CD4-positive, CD25-positive, alpha-beta regulatory T cell (primary cell): ENCODE measurements around the gene MON1A. TPM values are rescaled to one million over a fixed set of nuclear protein-coding genes. Genes with fewer than 3 reads are reported as not detected.

Experiments used
- polyA plus RNA-seq, 4 donors: library from polyadenylated mRNA; unstranded; fragments of 300-500 nt; fragmentation: Illumina TruSeq; gene quantifications; one replicate each; pipeline ENCODE4 v1.2.3, GENCODE V29; 2021
- total RNA-seq: library from RNA; stranded (reverse); gene quantifications from one replicate; pipeline ENCODE4 v1.2.3, GENCODE V29; 2022

MON1A gene
- total and polyA plus RNA-seq, 5 donors from 2014 or later, result 4.7 to 20.1 (median 19.2) TPM

Other genes starting within 250 kb of the MON1A start
- 4.1 TPM for gene MST1, start 240.3 kb downstream of the MON1A start, total RNA-seq
- 1 to 10 TPM in 2 of 4 donors, under 1 TPM in 2; 0.76 to 1.6 (median 0.97) TPM for gene MST1, start 240.3 kb downstream of the MON1A start, polyA plus RNA-seq
- 47.1 TPM for gene RNF123, start 240.3 kb downstream of the MON1A start, total RNA-seq
- 10 to 100 TPM in 3 of 4 donors, 1 to 10 TPM in 1; 9.8 to 16.6 (median 12.6) TPM for gene RNF123, start 240.3 kb downstream of the MON1A start, polyA plus RNA-seq
- gene AMIGO3, start 210.1 kb downstream of the MON1A start, total RNA-seq, result not detected
- 1 to 10 TPM in 3 of 4 donors, under 1 TPM in 1; 0.53 to 1.5 (median 1.1) TPM for gene AMIGO3, start 210.1 kb downstream of the MON1A start, polyA plus RNA-seq
- gene GMPPB, start 205.9 kb downstream of the MON1A start, total RNA-seq, result 32.1 TPM
- gene GMPPB, start 205.9 kb downstream of the MON1A start, polyA plus RNA-seq, result 10 to 100 TPM; 14.7 to 29.7 (median 16.9) TPM
- gene IP6K1, start 143.3 kb downstream of the MON1A start, total RNA-seq, result 61.5 TPM
- 10 to 100 TPM; 31.6 to 39.6 (median 32.2) TPM for gene IP6K1, start 143.3 kb downstream of the MON1A start, polyA plus RNA-seq
- 0.32 TPM for gene CDHR4, start 129.9 kb downstream of the MON1A start, total RNA-seq
- not detected for gene CDHR4, start 129.9 kb downstream of the MON1A start, polyA plus RNA-seq
- gene INKA1, start 126.5 kb downstream of the MON1A start, total RNA-seq, result 1.2 TPM
- 1 to 10 TPM in 1 of 4 donors, under 1 TPM in 3; 0.62 to 1.0 (median 0.82) TPM for gene INKA1, start 126.5 kb downstream of the MON1A start, polyA plus RNA-seq
- 201 TPM for gene UBA7, start 115.9 kb downstream of the MON1A start, total RNA-seq
- gene UBA7, start 115.9 kb downstream of the MON1A start, polyA plus RNA-seq, result 10 to 100 TPM; 30.6 to 41.8 (median 37.4) TPM
- 7.9 TPM for gene TRAIP, start 73.2 kb downstream of the MON1A start, total RNA-seq
- gene TRAIP, start 73.2 kb downstream of the MON1A start, polyA plus RNA-seq, result 1 to 10 TPM in 3 of 4 donors, under 1 TPM in 1; 0.52 to 3.2 (median 1.7) TPM
- not detected for gene CAMKV, start 59.9 kb downstream of the MON1A start, total RNA-seq
- not detected for gene CAMKV, start 59.9 kb downstream of the MON1A start, polyA plus RNA-seq
- gene MST1R, start 25.9 kb downstream of the MON1A start, total RNA-seq, result 2.0 TPM
- gene MST1R, start 25.9 kb downstream of the MON1A start, polyA plus RNA-seq, result under 1 TPM in 2 of 4 donors, not detected in 2; 0.25 to 0.31 TPM
- gene RBM6, start 10.3 kb upstream of the MON1A start, total RNA-seq, result 142 TPM
- 10 to 100 TPM; 23.1 to 27.4 (median 24.7) TPM for gene RBM6, start 10.3 kb upstream of the MON1A start, polyA plus RNA-seq
- 395 TPM for gene RBM5, start 159.1 kb upstream of the MON1A start, total RNA-seq
- gene RBM5, start 159.1 kb upstream of the MON1A start, polyA plus RNA-seq, result 10 to 100 TPM; 29.6 to 44.3 (median 37.7) TPM
- gene SEMA3F, start 225.5 kb upstream of the MON1A start, total RNA-seq, result 0.52 TPM
- not detected for gene SEMA3F, start 225.5 kb upstream of the MON1A start, polyA plus RNA-seq